ENCODE results near the gene MPZL2. TPM values are rescaled to one million over a fixed set of nuclear protein-coding genes. Genes with fewer than 3 reads are reported as not detected.
A peak's percentile ranks its signal among the peaks of the same experiment; 100 is the strongest.

MPZL2 gene
- total and polyA plus RNA-seq, 9 of the 15 experiments (the other 6 are each of a cell fraction or from before 2014, with no cell fraction given) = 0.09 to 0.28 (median 0.18) TPM; not detected in 2

DNA sequence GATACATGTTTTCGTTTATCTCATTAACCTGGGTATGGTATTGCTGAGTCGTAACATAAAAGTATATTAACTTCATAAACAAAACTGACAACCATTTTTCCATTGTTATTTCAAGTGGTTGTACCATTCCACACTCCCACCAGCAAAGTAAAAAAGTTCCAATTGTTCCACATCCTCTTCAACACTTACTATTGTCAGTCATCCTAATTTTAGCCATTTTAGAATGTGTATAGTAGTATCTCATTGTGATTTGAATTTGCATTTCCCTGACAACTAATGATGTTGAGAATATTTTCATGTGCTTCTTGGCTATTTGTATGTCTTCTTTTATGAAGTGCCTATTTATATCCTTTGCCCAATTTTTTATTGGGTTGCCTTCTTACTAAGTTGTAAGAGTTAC, 30.0 kb upstream of the MPZL2 start:
- no peak for DNase-seq (ENCODE audit: extremely low read depth in 1 of 4, low spot score in 3 of 4)
- FAIRE-seq = no peak
- no peak for TF ChIP-seq ZFX (CRISPR knock-in tag; IDR thresholded peaks at IDR 0.05)
- peak; percentile 70 for TF ChIP-seq ZFP36 (IDR thresholded peaks at IDR 0.05; ENCODE audit: low read depth, low read length, partially characterized antibody)
- TF ChIP-seq RBM25 (IDR thresholded peaks at IDR 0.05; ENCODE audit: low read depth, low read length, severe bottlenecking) = peak; percentile 74
- no TSS peak for BruUV-seq (replicated peaks)
- H3K4me2 ChIP-seq (ENCODE audit: insufficient read depth, low read length) = no peak overlapping the region
- H3K79me2 ChIP-seq (ENCODE audit: control insufficient read depth, insufficient read depth, low read length) = no peaks in the 10 kb centered on the region
- intact Hi-C loops (cut with micrococcal nuclease) (no loop called here), in situ Hi-C loops (cut with MboI) (no loop called here)
- ATAC-seq = no peak
- no peak overlapping the region for H3K9ac ChIP-seq (ENCODE audit: insufficient read depth in 1 of 2, low read depth in 2 of 2, low read length in 2 of 2)
- H3K4me3 ChIP-seq = no peak overlapping the region
- H3K9me1 ChIP-seq (ENCODE audit: control insufficient read depth, insufficient read depth, low read length) = no peaks in the 10 kb centered on the region
- 0 out of 5 replicates have a peak, but pooled peaks cover 2 to 5% of the 10 kb centered on the region in 2 experiments for H3K27me3 ChIP-seq (ENCODE audit: control insufficient read depth in 2 of 2, insufficient read depth in 2 of 2, low read length in 2 of 2)
- CTCF ChIA-PET (ENCODE audit: low intra/inter-chr PET ratio) = no interaction called here
- WGBS (ENCODE audit: insufficient coverage, low coverage, missing lambda C conversion rate) = 0% methylated on average over 2 of the region's 2 CpGs
- H3K9me3 ChIP-seq (replicated peaks; ENCODE audit: control insufficient read depth, insufficient read depth, low read depth, low read length) = no peaks in the 10 kb centered on the region
- no peaks in the 10 kb centered on the region for H3K36me3 ChIP-seq (ENCODE audit: control insufficient read depth, insufficient read depth, low read length)
- H3K4me1 ChIP-seq (replicated peaks in 1 of 2; ENCODE audit: control insufficient read depth in 2 of 2, insufficient read depth in 2 of 2, low read length in 2 of 2) = no peaks in the 10 kb centered on the region; a peak in 1 of 5 replicates
- no peak overlapping the region for H2AFZ ChIP-seq (ENCODE audit: low read depth, low read length)
- POLR2A ChIA-PET = no interaction called here
- H3K27ac ChIP-seq (ENCODE audit: extremely low read depth, low read depth, low read length) = no peak overlapping the region
- no peaks in the 10 kb centered on the region for H4K20me1 ChIP-seq (replicated peaks; ENCODE audit: control insufficient read depth, insufficient read depth, low read length)

- in situ Hi-C loops (cut with MboI) (no loop called here), intact Hi-C loops (cut with micrococcal nuclease) (loop anchor here (1.0 to 2.0 kb wide), 3 partner anchors 65 to 146 kb away; no protein-coding TSS in a partner anchor)
- Histone ChIP-seq H3K79me2 (ENCODE audit: control insufficient read depth, insufficient read depth, low read length) (no peaks in the 10 kb centered on the region), H3K27me3 (ENCODE audit: control insufficient read depth in 2 of 2, insufficient read depth in 2 of 2, low read length in 2 of 2) (peaks cover 0 to 7% of the 10 kb centered on the region in 2 experiments; a peak in 2 of 5 replicates), H3K9me1 (ENCODE audit: control insufficient read depth, insufficient read depth, low read length) (no peaks in the 10 kb centered on the region), H3K9ac (ENCODE audit: insufficient read depth in 1 of 2, low read depth in 2 of 2, low read length in 2 of 2) (no peak overlapping the region), H3K9me3 (replicated peaks; ENCODE audit: control insufficient read depth, insufficient read depth, low read depth, low read length) (no peaks in the 10 kb centered on the region), H3K4me3 (no peak overlapping the region), H2AFZ (ENCODE audit: low read depth, low read length) (no peak overlapping the region), H4K20me1 (replicated peaks; ENCODE audit: control insufficient read depth, insufficient read depth, low read length) (no peaks in the 10 kb centered on the region), H3K36me3 (ENCODE audit: control insufficient read depth, insufficient read depth, low read length) (no peaks in the 10 kb centered on the region), H3K4me1 (replicated peaks in 1 of 2; ENCODE audit: control insufficient read depth in 2 of 2, insufficient read depth in 2 of 2, low read length in 2 of 2) (no peaks in the 10 kb centered on the region; a peak in 1 of 5 replicates), H3K27ac (ENCODE audit: extremely low read depth, low read depth, low read length) (no peak overlapping the region), H3K4me2 (ENCODE audit: insufficient read depth, low read length) (no peak overlapping the region)
- no TSS peak for BruUV-seq (replicated peaks)
- no peak for FAIRE-seq
- TF ChIP-seq ATF3 (IDR thresholded peaks at IDR 0.05) = peak; percentile 61; the same call in 1 of the 2 replicates
- no peak for TF ChIP-seq ATF3 (CRISPR knock-in tag; conservative IDR thresholded peaks at IDR 0.05)
- no peak for TF ChIP-seq MCM2 (IDR thresholded peaks at IDR 0.05; ENCODE audit: low read depth)
- TF ChIP-seq FOSL1 (tag; conservative IDR thresholded peaks at IDR 0.05) = 0 out of 2 replicates have a peak, but pooled peaks have one; percentile 37
- TF ChIP-seq CEBPG (CRISPR knock-in tag; IDR thresholded peaks at IDR 0.05) = no peak
- TF ChIP-seq CEBPG (tag; conservative IDR thresholded peaks at IDR 0.05 in 1 of 2, IDR thresholded peaks at IDR 0.05 in 1 of 2) = peak in 1 of 2 experiments; percentile 83; a peak in 2 of 4 replicates
- 8% methylated on average over 9 of the region's 9 CpGs for WGBS (ENCODE audit: insufficient coverage, low coverage, missing lambda C conversion rate)
- DNase-seq (ENCODE audit: extremely low read depth in 1 of 4, low spot score in 3 of 4) = no peak
- ChIA-PET CTCF (ENCODE audit: low intra/inter-chr PET ratio) (interaction anchor here (0.9 to 2.9 kb wide), 2 partner anchors 66 to 93 kb away, joined by 3 to 39 read pairs; no protein-coding TSS in a partner anchor), POLR2A (no interaction called here)
- ATAC-seq = no peak
These were observed 27.5 kb upstream of the MPZL2 start for GRCh38 chr11:118291477-118292135.

All from K562 (cell line).